ENCODE results near the gene RRBP1.

- TF ChIP-seq POLR2A (IDR thresholded peaks at IDR 0.05) (no peak), CTCF (IDR thresholded peaks at IDR 0.05) (no peak)
These were observed 23.4 kb downstream of the RRBP1 start for GRCh38 chr20:17658648-17658993.
